Stimulated activated naive CD4-positive, alpha-beta T cell (primary cell): ENCODE data around the gene ALDH1A3.

Source experiments
- DNase-seq, 6 experiments: peaks; one replicate each; lab custom pipeline; 2025; lab: John Stamatoyannopoulos, UW

Gene ALDH1A3

DNA sequence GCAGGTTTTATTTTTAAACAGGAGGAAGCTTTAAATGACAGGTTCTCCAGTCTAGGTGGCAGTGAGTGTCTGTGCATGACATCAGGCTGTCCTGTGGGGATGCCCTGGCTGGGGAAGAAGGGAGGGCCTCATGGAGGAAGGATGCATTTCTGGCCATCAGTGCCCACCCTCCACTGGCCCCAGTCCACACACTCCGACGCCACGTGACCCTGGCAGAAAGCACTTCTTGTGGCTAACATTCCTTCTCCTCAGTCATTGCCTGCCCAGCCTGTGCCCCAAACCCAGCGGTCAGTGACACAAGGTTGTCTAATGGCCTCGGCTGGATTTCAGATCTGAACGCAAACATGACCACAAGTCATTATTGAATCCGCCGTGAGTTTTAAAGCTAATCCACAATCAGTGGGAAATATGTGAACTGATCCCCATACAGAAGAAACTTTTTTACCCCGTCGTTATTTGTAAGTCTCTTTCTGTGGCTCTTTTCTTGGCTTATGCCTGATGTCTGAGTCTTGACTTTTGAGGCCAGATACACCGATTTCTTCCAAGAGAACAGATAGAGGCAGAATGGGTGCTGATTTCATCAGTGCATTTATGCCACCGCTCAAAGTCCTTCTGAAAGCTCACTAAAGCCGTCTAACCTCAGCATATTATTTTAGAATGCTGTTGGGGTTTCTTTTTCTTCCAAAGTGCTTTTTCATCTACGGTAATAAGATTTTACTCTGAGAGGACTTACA is 22.2 kb downstream of the ALDH1A3 start:
- DNase-seq = no peak

DNA sequence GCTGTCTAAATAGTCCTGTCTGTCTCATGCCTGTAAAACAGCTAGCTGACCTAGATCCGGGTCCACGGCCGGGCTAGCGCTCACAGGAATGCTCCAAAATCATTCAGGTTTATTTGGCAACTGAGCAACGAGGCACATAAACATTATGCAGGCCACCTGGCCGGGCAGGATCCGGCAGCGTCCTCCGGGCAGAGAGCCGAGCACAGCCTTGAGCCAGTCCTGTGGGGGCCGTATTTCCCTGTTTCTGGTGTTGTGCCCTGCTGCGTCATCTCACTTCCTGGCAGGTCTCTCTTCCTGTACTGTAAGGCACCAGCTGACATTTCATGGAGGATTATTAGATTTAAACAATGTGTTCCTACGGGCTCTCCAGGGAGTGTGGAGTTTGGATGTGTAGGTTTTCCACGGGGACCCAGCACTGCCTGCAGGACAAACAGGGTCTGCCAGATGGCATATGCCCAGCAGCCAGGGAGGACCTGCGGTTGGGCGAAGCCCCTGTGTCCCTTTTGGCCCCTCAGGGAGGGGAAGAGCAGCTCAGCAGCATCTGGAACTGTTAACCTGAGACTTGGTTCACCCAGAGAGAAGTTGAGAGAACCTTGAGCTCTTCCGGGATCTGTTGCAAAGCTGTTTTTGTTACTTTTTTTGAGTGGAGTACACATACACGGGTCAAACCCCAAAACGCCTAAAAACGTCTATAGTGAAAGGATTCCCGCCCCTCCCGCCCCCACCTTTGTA is 23.0 kb downstream of the ALDH1A3 start:
- DNase-seq = no peak

DNA sequence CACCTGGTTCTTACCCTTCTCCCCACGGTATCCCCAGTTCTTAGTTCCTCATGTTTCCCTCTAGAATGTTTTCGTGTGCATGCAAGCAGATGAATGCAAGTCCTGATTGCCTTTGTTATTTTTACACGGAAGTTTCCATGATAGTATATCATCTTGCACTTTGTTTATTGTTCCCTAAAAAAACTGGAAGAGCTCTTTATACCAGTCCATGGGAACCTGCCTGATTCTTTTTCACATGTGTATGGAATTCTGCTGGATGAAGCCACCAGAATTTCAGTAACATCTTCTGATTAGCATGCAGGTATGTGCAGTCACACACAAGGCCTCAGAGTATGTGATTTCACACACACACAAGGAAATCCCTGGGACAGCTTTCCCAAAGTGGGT is 23.5 kb downstream of the ALDH1A3 start:
- DNase-seq = no peak

DNA sequence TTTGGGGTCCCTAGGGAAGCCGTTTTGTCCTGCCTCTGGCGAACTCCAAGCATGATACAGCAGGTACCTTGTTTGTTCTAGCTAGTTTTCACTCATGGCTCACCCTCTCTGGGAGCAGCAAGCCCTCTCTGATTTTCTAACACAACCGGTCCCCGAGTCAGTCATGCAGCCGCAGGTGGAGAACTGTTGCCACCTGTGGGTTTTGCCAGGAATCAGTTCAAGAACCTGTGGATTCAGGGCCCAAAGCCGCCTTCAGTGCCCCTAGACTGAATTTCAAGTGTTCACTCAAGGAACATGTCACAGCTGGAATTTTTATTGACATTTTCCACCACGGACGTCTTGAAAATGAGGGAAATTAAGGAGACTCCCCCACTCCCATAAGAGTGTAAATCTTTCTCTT is 26.2 kb downstream of the ALDH1A3 start:
- no peak for DNase-seq

DNA sequence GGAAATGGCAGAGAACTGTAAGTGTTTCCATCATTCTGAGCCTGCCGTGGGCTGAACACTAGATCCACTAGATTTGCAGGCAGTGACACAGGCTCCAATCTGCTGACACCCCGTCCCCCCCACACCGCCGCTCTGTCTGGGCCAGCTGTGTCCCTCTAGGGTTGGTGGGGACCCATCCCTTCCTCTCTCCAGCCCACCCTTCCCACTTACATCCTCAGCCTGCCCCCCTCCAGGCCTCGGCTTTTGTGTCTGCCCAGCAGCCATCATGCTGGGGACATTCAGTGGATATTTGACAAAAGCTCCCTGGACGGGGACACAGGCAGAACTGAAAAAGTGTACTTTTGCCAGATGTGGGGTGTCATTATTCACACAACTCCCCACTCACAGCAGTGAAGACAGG is 28.8 kb downstream of the ALDH1A3 start:
- no peak for DNase-seq

DNA sequence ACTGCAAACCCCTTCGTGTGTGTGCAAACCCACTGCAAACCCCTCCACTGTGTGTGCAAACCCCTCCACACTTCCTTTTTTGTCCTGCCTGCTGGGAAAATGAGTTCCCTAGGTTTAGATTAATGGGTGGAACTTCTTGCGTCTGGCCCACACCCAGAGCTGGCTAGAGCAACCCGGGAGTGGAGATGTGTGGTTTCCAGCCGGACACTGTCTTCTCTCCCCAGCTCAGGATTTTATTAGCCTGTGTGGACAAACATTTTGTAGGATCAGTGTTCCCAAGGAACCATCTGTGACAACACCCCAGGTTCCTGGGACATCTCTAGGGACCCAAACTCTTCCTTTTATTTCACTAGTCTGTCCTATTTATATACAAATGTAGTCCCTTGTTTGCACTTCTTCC is 29.9 kb downstream of the ALDH1A3 start:
- no peak for DNase-seq

DNA sequence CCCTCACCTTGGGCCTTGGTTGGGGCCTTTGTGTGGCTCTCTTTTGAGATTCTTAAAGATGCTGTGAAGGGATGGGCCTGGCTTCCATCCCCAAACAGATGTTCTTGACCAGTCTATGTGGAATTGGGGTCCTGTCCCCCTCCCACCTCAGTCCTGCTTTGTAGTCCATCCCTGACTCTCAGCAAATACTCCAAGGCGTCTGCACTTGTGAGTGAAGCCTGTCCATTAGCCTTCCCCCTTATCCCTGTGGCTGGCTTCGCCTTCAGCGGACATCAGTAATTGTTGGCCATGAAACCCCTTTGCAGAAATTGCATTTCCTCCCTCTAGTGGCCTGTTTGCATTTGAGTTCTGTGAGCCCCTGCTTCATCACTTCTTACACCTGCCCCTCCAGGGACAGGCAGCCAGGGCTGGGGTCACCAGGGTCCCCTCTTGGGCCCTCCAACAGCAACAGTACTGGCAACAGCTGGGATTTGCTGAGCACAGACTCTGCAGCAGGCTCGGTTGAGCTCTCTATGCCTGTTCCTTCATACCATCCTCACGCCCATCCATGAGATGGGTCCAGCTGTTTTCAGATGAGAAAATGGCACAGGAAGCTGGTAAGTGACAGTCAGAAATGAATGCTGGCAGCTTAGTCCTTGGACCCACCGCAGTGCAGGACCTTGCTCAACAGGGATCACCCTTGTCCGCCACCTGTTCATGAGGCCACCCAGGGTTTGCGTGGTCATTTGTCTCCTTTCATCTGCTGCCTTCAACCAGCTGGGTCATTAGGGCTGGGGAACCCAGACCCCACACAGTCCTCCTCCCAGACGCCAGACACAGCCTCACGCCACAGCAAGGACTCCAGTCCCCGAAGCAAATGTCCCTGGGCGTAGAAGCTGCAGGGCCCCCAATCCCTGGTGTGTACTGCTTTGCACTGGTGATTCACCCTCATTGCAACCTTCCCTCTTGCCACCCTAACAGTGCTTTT is 30.6 kb downstream of the ALDH1A3 start:
- no peak for DNase-seq

DNA sequence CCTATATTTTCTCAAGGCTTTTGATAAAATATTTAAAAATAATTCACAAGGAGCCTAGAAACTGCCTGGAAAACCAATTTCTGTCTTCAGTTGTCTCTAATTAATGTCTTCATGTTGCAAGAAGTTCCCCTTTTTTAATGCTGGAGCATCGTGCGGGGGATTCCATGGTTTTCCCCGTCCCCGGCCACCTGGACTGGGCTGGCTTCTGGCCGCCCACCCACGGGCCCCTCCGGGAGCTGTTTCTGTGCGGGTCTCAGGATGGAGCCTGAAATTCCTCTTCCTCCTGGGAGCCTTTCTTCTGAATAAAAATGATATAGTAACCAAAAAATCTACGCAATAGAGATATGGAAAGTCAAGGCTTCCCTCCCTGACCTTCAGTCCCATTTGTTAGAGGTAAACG is 31.5 kb downstream of the ALDH1A3 start:
- DNase-seq = no peak

DNA sequence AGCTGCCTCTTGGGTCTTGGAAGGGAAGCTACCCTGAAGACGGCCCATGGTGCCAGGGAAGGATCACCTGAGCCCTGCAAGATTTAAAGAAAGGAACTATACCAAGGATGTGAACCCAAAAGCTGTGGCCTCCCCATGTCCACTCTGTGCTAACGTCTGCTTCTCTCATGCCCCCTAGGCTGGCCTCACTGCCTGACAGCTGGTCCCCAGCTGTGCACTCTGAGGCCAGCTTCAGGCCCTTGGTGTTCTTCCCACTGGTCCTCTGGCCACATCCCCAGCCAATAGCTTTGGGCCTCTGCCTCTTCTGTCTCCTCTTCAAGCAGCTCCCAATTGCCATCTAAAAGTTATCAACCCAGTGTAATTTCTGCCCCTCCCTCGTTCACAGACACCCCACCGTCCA is 34.3 kb downstream of the ALDH1A3 start:
- DNase-seq = no peak

DNA sequence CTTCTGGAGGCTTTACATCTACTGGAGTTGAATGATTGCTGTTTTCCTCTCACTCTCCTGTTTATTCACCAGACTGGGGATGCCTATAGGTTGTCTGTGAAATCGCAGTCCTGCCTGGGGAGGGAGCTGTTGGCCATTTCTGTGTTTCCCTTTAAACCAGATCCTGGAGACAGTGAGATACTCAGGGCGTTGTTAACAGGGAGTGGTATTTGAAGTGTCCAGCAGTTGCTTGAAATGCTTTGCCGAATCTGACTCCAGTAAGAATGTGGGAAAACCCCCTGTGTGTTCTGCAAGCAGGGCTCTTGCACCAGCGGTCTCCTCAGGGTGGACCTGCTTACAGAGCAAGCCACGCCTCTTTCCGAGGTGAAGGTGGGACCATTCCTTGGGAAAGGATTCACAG is 35.2 kb downstream of the ALDH1A3 start:
- DNase-seq = no peak

DNA sequence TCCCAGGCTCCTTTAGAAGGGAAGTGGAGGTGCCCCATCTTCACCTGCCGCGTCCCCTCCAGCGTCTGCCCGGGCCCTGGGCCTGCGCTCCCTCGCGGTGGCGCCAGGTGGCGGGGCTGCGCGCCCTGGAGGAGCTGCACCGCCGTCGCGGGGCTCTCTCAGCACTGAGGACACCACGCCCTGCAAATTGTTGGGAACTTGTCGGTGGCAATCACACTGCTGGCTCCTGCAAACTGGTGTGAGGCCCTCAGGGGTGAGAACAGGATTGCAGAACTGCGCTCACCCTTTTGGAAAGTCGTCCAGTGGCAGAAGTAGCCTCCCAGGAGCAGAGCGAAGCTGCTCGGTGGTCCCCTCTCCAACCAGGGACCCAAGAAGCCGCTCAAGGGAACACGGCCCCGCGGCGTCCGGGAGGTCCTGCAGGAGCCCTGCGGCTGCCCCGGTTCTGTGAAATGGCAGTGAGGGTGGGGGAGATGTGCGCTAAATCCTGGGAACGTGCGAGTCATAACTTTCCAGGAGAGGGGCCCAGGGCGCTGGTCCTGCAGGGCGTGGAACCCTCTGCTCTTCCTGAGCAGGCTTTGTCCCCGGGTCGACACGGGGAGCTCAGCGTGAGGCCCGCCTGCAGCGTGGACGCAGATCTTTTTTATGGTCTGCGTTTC is 38.5 kb downstream of the ALDH1A3 start:
- peak in 5 of 6 experiments; percentile 5 to 55 (median 41) for DNase-seq

DNA sequence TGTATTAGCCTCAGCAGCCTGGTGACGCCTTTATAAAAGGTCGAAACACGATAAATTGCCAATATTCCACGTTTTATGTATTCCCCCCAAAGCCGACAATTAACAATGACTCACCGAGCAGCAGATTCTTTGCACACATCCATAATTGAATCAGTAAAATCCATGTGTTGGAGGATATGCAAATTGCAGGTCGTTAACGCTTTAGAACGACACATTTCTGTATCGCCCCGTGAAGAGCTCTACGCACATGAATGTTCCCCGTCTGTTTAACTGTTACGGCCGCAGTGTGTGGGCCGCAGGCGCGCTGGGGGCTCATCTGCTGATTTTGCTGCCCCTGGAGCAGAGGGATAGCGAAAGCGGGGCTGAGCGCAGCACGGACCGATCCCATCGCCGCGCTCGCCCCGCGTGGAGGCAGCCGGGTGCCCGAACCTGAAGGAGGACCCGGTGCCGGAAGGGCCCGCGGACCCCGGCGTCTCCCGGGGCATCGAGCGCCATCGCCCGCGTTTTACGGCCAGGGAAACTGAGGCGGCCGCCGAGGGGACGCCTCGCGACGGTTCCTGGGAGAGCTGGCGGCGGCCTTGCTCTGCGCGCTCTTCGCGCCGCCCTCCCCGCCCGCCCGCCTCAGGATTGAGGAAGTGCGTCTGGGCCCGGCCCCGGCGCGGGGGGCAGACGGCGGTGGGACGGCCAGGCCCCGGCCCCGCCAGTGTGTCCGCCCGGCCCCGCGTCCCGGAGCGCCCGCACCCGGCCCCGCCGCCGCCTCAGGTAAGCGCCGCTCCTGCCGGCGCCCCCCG is 39.3 kb downstream of the ALDH1A3 start, which contains the start of gene LRRK1:
Gene LRRK1 (plus strand): TSS at position 668 of the 791 bp plus-strand sequence. CDS start 5,276 bp downstream, outside the sequence.
- DNase-seq = peak in 1 of 6 experiments; percentile 17

DNA sequence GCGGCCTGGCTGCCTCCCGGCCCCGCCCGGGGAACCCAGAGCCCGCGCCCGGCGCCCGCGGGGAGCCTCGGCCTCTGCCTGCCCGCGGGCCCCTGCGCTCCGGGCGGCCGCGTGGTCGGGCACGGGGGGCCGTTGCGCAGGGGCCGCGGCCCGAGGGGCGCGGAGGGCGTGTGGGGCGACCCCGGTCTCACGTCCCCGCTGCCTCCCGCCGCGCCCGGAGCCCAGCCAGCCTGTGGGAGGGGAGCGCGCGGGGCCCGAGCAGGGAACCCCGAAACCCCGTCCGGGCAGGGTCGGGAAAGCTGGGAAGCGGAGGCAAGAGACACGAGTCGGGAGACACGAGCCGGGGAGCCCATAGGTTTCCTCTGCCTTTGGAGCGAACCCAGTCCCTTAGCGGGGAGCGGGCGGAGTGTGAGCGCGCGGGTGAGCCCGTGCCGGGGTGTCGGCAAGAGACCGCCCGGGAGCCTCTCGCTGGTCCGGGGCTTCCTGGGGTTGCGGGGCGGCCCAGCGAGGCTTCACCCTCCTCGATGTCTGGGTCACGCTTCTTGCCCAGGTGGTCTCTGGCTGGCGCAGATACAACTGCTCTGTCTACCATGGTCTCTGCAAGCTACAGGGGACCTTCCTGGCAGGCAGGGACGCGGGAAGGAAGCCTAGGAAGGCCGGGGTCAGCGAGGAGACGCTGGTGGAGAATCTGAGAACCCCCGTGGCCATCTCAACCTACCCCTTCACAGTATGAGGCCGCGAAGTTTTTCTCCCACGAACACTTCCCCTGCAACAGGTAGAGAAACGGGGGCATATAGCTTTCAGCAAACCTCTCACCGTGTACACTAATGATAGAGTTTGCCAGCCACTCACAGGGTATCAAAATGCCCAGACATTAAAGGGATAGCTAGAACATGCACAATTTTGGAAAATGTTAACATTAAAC is 40.1 kb downstream of the ALDH1A3 start:
- no peak for DNase-seq

DNA sequence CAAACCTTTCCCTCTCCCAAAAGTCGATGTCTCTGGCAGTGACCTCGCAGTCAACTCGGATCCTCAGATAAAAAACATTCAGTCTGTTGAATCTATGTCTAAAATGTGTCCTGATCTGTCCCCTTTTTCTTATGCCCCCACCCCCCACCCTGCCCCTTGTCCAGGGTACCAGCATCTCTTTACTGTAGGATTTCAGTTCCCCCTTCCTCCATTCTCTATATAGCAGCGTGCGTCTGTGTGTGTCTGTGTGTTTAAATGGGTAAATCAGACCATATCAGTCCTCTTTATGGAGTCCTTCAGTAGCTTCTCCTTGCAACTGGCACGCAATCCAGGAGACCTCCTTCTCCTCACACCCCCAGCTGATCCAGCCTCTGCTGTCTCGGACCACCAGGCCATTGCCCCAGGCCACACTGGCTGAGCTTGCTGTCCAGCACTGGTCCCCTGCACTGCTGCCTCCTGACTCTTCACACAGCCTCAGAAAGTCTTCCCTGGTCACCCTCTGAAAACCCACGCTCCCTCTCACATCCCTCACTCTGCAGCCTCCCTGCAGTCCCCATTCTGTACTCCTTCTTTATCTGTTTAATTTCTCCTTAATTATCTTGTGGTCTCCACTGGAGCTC is 41.0 kb downstream of the ALDH1A3 start:
- DNase-seq = no peak

DNA sequence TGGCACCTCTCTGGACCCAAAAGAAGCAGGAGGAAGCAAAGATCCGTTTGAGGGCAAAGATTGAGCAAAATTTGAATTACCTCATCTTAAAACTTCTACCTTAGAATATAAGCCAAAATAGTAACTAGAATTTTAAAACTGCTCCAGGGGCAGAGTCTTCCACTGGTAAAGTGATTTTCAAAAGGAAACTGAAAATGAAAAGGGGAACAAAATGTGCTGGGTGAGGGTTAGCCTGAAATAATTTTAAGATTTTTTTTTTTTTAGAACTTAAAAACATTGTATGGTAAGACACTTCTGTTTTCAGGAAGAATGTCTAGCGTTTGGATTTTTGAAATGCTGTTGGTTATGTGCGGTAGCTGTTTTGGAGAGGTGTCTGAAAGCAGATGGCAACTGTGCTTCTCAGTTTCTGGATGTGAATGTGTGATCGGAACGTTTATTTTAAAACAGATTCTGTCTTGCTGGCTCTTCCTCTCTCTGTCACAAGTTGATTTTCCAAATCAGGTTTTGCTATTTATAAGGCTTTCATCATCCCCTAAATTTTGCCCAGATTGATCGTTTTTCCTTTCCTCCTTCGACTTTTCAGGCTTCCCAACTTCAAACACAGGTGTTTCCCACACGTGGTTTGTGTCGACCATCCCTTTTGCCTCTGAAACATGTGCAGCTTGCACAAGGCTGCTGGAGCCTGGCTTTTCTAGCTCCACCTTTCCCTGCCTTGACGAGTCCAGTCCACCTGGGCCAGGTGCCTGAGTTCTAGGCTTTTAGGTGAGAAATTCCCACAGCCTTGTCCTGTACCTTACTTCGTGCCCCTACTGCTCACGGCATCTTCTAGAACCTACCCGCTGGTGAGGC is 42.8 kb downstream of the ALDH1A3 start:
- DNase-seq = no peak

DNA sequence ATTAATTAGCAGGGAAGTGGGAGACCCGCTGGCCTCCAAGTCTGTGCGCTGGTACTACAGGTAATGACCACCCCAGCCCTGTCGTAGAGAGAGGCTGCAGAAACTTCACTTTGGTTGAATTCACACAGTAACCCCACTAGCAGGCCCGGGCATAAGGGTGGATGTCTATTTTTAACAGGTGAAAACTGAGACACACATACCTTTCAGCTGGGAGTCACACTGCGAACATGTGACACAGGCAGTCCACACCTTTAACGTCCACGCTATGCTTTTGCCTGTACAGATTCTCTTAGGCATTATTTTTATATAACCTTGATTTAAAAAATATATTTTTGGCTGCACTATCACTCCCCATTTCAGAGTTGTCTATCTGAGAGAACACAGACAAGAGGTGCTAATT is 43.4 kb downstream of the ALDH1A3 start:
- DNase-seq = no peak

DNA sequence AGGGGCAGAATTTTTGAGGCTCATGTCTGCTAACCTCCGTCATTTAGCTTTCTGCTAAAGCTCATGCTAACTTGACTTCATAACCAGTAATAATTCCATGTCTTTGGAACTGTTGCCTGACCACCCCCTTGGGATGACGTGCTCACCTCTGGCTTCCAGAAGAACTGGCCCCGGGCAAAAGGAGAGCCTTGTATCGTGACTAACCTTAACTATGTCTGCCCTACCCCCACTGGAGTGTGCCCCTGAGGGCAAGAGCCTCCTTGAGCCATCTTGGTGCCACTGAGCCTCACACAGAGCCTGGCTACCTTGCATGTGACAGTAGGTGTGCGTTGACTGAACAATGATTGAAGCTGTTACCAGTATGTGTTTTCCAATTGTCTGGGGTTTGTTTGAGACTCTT is 44.3 kb downstream of the ALDH1A3 start:
- no peak for DNase-seq

DNA sequence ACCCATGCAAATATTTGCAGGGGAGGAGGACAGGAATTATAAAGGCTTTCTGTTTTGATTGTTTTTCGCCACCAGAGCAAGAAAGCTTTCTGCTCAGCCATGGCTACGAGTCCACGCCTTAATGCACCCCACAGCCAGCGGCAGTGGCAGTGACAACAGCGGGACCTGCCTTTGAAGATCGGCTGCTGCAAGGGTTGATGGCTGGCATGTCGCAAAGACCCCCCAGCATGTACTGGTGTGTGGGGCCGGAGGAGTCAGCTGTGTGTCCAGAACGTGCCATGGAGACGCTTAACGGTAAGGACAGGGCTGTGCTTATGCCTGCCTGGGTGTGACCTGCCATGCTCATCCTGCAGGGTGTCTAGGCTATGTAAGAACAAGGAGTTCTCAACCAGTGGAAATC is 44.8 kb downstream of the ALDH1A3 start:
- no peak for DNase-seq

DNA sequence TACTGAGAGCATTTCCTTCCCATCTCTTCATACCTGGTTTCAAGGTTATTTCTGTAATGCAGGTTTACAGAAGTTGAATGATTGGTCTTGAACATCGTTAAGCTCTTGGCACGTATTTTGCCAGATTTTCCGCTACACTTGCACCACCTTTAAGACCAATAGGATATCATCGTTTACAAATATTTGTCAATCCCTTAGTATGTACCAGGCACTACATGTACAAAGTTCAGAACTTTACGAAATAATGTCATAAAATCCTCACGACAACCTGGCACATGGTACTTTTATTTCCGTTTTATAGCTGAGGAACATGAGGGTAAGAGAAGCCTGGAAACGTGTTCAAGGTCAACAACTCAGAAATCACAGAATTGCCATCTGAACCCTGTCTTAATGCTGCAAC is 45.8 kb downstream of the ALDH1A3 start:
- no peak for DNase-seq
